Heart left ventricle (tissue), 16 donors: ENCODE data around the gene AMPD3. TPM values are rescaled to one million over a fixed set of nuclear protein-coding genes. Genes with fewer than 3 reads are reported as not detected.

Source experiments
- ATAC-seq, 4 donors: fragments of 200-7000 bp; cut with Tn5 transposase; one replicate each; pipeline ENCODE4 v1.9.1; 2020 to 2022; ENCODE audit warnings: moderate library complexity in 4 of 4, mild to moderate bottlenecking in 3 of 4, moderate number of reproducible peaks in 1 of 4
- DNase-seq, 5 donors: peaks; one replicate each; pipeline ENCODE4 v3.0.0-alpha.2; 2020
- H3K27ac ChIP-seq, 12 donors: fragments of 200-600 bp; sonication (generic) in 4 of 12; one replicate each; pipeline versions ENCODE4 v1.5.0 to v1.8.0; 2016 to 2022; ENCODE audit warnings: mild to moderate bottlenecking in 2 of 12
- H3K27me3 ChIP-seq, 9 donors: fragments of 200-600 bp; sonication (generic) in 2 of 9; one replicate each; pipeline versions ENCODE4 v1.5.1 to v1.8.0; 2016 to 2022; ENCODE audit warnings: mild to moderate bottlenecking in 3 of 9
- H3K36me3 ChIP-seq, 9 donors: fragments of 200-600 bp; sonication (generic) in 2 of 9; one replicate each; pipeline versions ENCODE4 v1.5.0 to v1.8.0; 2018 to 2022; ENCODE audit warnings: mild to moderate bottlenecking in 2 of 9
- H3K4me1 ChIP-seq, 12 donors: fragments of 200-600 bp; sonication (generic) in 4 of 12; one replicate each; pipeline versions ENCODE4 v1.5.0 to v1.8.0; 2016 to 2022; ENCODE audit warnings: mild to moderate bottlenecking in 3 of 12
- H3K4me3 ChIP-seq, 12 donors: fragments of 200-600 bp; sonication (generic) in 4 of 12; one replicate each; pipeline versions ENCODE4 v1.5.0 to v1.8.0; 2017 to 2022; ENCODE audit warnings: mild to moderate bottlenecking in 9 of 12, moderate library complexity in 4 of 12
- H3K9me3 ChIP-seq, 12 donors: fragments of 200-600 bp; sonication (generic) in 4 of 12; one replicate each; pipeline versions ENCODE4 v1.5.0 to v1.8.0; 2016 to 2022; ENCODE audit warnings: mild to moderate bottlenecking in 1 of 12
- CTCF ChIP-seq, 12 donors: fragments of 200-600 bp; sonication (generic) in 4 of 12; IDR thresholded peaks; one replicate each; pipeline versions ENCODE4 v1.5.0 to v1.8.0; 2018 to 2022; ENCODE audit warnings: antibody characterized with exemption in 12 of 12, mild to moderate bottlenecking in 5 of 12
- POLR2A ChIP-seq, 2 donors: fragments of 450-650 bp; IDR thresholded peaks; one replicate each; pipeline ENCODE4 v1.6.1; 2017; ENCODE audit warnings: antibody characterized with exemption in 2 of 2, mild to moderate bottlenecking in 2 of 2, moderate library complexity in 2 of 2
- WGBS, 4 donors: extraction: QIAGEN DNeasy Blood & Tissue Kit in 2 of 4; methylation state at CpG; one replicate each; pipeline versions ENCODE4 v1.1.5 to v1.1.7; 2013 to 2018; 5-methylcytosine and 5-hydroxymethylcytosine counted together
- intact Hi-C, 10 donors: fragments of 100-400 bp; cut with DNase I; formaldehyde crosslinking; loops; one replicate each; pipeline versions ENCODE4 v1.11.1 to v1.14.2; 2022
- polyA plus RNA-seq, 2 donors: library from polyadenylated mRNA; stranded (reverse); fragments of 200-250 nt; gene quantifications; one replicate each; pipeline ENCODE4 v1.2.3, GENCODE V29; 2013
- total RNA-seq, 9 donors: library from RNA; depleted of rRNA in 2 of 9; stranded (reverse); fragments of >200 nt in 2 of 9; fragmentation: NEBNext Ultra II Directional in 3 of 9; extraction: Animal tissue kit (Norgen Biotek cat#: 25700) in 3 of 9; gene quantifications; one replicate each; pipeline versions ENCODE4 v1.1.0 to v1.2.4, GENCODE V29; 2016 to 2023
- donor health status: ischemic (EF 13 %, LVEDD 7.1; RV severe dilation, severe dysfunction).
- donor health status: healthy with polysubstance abuse.
- donor health status: DM: no; HTN: yes; CAD: no.
- donor health status: DM: no; HTN: no; CAD: no.
- donor health status: ischemic (EF 25% LVEDD 6.9; RV normal size, moderate dysfunction).
- donor health status: ischemic (EF 25% LVEDD 5.7; RV mildly dilated, moderate dysfunction).
- donor health status: healthy.
- donor health status: DM: yes; HTN: yes; CAD: no.
- donor health status: ischemic (EF 35%, LVEDD 5.7; RV mildly dilated, moderate dysfunction).
- donor health status: nonischemic (EF 11% LVEDD 7.7; RV severe dilation, severe dysfunction).
- donor health status: DM: yes; HTN: yes; CAD: no.
- donor health status: PGD.
- donor health status: ischemic (EF 29% LVEDD 5.4; RV normal size, mild dysfunction).
- donor health status: nonischemic (EF 23%, LVEDD 6.1; RV moderate dilation, normal function).

Gene AMPD3
- total and polyA plus RNA-seq, 11 donors = 1.0 to 16.8 (median 2.7) TPM

- Histone ChIP-seq H3K27me3 (peaks cover 0 to 15% (median 7%) of the 10 kb centered on the region in 9 donors), H3K27ac (peak overlapping the region in 3 of 12 donors; percentile 0 to 86 (median 24)), H3K36me3 (no peaks in the 10 kb centered on the region), H3K9me3 (no peaks in the 10 kb centered on the region), H3K4me1 (peaks cover 0 to 64% (median 6%) of the 10 kb centered on the region in 12 donors), H3K4me3 (peak overlapping the region in 10 of 12 donors; percentile 8 to 65 (median 35))
- 21 to 31% (median 26%) methylated on average over 17 to 18 of the region's 18 CpGs for WGBS, 4 donors
- no peak for TF ChIP-seq CTCF (IDR thresholded peaks at IDR 0.05)
- TF ChIP-seq POLR2A (IDR thresholded peaks at IDR 0.05) = no peak
- DNase-seq = peak; percentile 29 to 71 (median 45)
- ATAC-seq = peak; percentile 36 to 80 (median 72)
- intact Hi-C loops = no loop called here
Observed at GRCh38 chr11:10455637-10456487, 798 bp downstream of the AMPD3 start.

- DNase-seq = no peak
- intact Hi-C loops = no loop called here
- H3K27ac ChIP-seq = peak overlapping the region in 2 of 12 donors; percentile 24 to 86
- H3K4me3 ChIP-seq = peak overlapping the region in 9 of 12 donors; percentile 8 to 65 (median 39)
- no peak for ATAC-seq
- peaks cover 0 to 3% (median 0%) of the 10 kb centered on the region in 9 donors for H3K36me3 ChIP-seq
- peaks cover 0 to 62% (median 5%) of the 10 kb centered on the region in 12 donors for H3K4me1 ChIP-seq
- peaks cover 0 to 8% (median under 1%) of the 10 kb centered on the region in 9 donors for H3K27me3 ChIP-seq
- TF ChIP-seq POLR2A (IDR thresholded peaks at IDR 0.05) (no peak), CTCF (IDR thresholded peaks at IDR 0.05) (no peak)
- H3K9me3 ChIP-seq = no peaks in the 10 kb centered on the region
- 55 to 73% (median 69%) methylated on average over 3 of the region's 3 CpGs for WGBS, 4 donors
Observed at GRCh38 chr11:10456519-10456918, 1.5 kb downstream of the AMPD3 start.

GRCh38 chr11:10457901-10458300 is 2.8 kb downstream of the AMPD3 start:
- no peaks in the 10 kb centered on the region for H3K9me3 ChIP-seq
- H3K27me3 ChIP-seq = peaks cover 0 to 8% (median 0%) of the 10 kb centered on the region in 9 donors
- intact Hi-C loops = no loop called here
- peak overlapping the region in 1 of 12 donors; percentile 86 for H3K27ac ChIP-seq
- TF ChIP-seq POLR2A (IDR thresholded peaks at IDR 0.05) (no peak), CTCF (IDR thresholded peaks at IDR 0.05) (no peak)
- DNase-seq (no peak), ATAC-seq (no peak)
- H3K36me3 ChIP-seq = peaks cover 0 to 17% (median 0%) of the 10 kb centered on the region in 9 donors
- H3K4me3 ChIP-seq = peak overlapping the region in 1 of 12 donors; percentile 65
- peaks cover 0 to 55% (median 5%) of the 10 kb centered on the region in 12 donors for H3K4me1 ChIP-seq
